KBM-7 (cell line): ENCODE measurements around the gene ERCC8.
A peak's percentile ranks its signal among the peaks of the same experiment; 100 is the strongest.
"Not testable (repeated sequence)": the region's sequence is repeated elsewhere in the genome, so short reads cannot be mapped to it uniquely, and the experiment has no call there.

Source experiments
- DNase-seq: peaks from one replicate; pipeline ENCODE4 v3.0.0-alpha.2; 2015
- in situ Hi-C: fragments of 300-500 bp; cut with MboI; formaldehyde crosslinking; loops from 2 replicates; pipeline ENCODE4 v1.14.3; 2020; ENCODE audit warnings: low sequenced_read_pairs, low pct_unique_long_range_greater_than_20kb, mixed read lengths

Gene ERCC8, protein sequence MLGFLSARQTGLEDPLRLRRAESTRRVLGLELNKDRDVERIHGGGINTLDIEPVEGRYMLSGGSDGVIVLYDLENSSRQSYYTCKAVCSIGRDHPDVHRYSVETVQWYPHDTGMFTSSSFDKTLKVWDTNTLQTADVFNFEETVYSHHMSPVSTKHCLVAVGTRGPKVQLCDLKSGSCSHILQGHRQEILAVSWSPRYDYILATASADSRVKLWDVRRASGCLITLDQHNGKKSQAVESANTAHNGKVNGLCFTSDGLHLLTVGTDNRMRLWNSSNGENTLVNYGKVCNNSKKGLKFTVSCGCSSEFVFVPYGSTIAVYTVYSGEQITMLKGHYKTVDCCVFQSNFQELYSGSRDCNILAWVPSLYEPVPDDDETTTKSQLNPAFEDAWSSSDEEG

DNA sequence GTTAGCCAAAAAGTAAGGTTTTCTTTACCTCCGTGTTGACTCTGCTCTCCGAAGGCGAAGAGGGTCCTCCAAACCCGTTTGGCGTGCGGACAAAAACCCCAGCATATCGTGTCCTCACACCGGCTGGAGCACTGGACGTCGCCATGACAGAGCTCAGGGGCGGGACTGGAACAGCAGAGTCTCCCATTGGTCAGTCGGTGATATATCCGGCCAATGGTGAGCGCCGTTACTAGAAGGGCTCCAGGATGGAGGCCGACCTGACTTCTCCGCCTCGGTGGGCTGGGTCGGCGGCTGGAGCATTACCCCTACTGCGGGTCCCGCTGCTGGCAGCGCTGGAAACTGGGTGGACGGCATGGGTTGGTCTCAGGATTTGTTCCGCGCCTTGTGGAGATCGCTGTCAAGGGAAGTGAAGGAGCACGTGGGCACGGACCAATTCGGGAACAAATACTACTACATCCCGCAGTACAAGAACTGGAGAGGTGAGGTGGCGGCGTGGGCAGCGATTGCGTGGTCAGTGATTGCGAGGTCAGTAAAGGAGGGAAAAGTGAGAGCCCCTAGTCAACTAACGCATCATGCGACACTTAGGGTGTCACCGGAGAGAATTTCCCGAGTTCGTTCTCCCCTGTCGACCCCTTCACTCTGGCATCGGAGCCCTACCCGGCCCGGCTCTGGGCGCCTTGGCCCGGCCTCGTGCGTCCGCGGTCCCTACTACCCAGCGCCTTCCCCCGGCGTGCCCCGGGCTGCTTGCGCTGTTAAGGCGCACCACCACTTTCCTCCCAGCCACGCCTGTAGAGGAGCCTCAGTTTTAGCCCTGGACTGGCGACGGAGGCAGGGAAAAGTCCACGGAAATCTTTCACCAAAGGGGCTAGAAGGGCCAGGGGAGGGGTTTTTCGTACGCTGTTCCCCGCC, at the start of gene ERCC8, which contains the start of gene NDUFAF2:
ERCC8 (minus strand) TSS at position 167 of the 909 bp plus-strand sequence; CDS start at position 105, 62 bp downstream.
NDUFAF2 (plus strand) TSS at position 302 of the 909 bp plus-strand sequence; CDS start at position 353, 51 bp downstream.
- DNase-seq: peak; percentile 92
- in situ Hi-C loops: no loop called here

DNA sequence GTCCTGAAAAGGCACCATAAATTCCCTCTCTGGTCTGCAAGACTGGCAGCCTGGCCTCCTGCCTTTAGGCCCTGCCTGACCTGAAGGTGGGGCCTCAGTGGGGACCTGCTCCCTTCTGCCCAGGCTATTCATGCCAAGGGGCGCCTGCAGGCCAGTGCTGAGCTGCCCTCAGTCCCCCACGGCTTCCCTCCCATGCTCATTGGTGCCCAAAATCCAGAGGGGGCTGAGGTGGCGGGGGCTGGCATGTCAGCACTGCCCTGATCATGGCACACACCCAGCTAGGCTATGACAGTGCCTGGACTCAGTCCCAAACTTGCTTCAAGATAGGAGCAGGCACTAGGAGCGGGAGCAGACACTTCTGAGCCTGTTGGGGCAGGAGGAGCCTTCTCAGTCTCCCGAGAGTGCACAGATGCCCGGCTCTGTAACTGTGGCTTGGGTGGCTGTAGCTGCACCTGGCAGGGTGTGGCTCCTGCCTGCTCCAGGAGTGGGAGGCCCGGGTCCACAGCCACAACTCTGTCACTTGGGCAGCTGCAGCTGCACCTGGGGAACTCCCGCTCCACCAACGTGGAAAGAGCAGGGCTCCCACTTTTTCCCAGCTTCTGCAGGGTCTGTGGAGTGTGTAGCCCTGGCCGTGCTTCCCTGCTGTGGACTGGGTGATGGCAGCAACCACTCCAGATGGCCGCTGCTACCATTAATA, 49.2 kb upstream of the ERCC8 start:
- in situ Hi-C loops: no loop called here

DNA sequence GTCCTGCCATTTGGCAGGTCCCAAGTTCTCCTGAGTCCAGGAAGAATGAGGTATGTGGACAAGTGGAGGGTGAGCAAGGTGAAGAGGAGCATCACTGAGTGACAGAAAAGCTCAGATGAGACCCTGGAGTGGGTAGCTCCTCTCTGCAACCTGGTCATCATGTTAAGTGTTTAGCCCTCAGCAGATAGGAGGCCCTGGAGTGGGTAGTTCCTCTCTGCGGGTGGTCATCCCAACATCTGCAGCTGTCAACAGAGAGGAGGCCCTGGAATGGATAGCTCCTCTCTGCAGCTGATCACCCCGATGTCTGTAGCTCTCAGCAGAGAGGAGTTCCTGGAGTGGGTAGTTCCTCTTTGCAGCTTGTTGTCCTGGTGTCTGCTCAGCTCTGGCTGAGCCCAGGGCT, 48.6 kb upstream of the ERCC8 start:
- peak; percentile 29 for DNase-seq
- in situ Hi-C loops: no loop called here

More for the DNA sequence above, 49.2 kb upstream of the ERCC8 start:
- DNase-seq: no peak

DNA sequence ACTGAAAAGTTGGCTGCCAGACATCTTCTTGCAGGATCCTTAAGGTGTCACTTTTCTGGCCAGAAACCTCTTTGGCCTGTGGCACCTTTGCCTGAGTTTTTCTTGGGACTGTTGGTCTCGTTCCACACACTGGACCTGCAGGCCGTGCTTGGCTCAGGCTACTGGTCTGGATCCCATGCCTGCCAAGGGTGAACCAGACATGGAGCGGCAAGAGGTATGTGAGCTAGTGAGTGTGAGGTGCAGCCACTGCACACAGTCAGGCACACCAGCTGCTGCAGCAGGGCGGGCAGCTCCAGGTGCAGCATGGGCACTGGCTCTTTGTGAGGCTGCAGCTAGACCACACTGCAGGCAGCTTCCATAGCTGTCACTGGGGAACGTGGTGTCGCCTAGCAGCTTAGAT, 48.0 kb upstream of the ERCC8 start:
- DNase-seq: no peak
- in situ Hi-C loops: no loop called here

DNA sequence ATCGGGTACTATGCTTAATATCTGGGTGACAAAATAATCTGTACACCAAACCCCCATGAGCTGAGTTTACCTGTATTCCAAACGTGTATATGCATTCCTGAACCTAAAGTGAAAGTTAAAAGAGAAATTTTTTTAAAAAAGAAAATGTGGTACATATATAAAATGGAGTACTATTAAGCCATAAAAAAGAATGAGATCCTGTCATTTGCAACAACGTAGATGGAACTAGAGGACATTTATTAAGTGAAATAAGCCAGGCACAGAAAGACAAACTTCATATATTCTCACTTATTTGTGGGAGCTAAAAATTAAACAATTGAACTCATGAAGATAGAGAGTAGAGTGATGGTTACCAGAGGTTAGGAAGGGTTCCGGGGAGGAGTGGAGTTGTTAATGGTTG, 44.9 kb upstream of the ERCC8 start:
- in situ Hi-C loops: no loop called here
- DNase-seq: no peak

DNA sequence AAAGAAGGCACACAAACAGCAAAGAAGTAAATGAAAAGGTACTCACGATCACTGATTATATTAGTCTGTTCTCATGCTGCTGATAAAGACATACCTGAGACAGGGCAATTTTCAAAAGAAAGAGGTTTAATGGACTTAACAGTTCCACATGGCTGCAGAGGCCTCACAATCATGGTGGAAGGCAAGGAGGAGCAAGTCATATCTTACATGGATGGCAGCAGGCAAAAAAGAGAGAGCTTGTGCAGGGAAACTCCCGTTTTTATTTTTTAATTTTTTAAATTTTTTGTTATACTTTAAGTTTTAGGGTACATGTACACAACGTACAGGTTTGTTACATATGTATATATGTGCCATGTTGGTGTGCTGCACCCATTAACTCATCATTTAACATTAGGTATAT, 37.3 kb upstream of the ERCC8 start:
- DNase-seq, in situ Hi-C loops: not testable (repeated sequence)

DNA sequence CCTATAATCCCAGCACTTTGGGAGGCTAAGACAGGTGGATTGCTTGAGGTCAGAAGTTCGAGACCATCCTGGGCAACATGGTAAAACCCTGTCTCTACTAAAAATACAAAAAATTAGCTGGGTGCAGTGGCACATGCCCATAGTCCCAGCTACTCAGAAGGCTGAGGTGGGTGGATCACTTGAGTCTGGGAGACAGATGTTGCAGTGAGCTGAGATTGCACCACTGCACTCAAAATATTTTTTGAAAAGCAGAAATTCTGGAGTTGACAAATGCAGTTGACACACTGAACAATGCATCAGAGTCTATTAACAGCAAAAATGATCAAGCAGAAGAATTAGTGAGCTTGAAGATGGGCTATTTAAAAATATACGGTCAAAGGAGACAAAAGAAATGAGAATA, 35.6 kb upstream of the ERCC8 start:
- no peak for DNase-seq
- in situ Hi-C loops: no loop called here

DNA sequence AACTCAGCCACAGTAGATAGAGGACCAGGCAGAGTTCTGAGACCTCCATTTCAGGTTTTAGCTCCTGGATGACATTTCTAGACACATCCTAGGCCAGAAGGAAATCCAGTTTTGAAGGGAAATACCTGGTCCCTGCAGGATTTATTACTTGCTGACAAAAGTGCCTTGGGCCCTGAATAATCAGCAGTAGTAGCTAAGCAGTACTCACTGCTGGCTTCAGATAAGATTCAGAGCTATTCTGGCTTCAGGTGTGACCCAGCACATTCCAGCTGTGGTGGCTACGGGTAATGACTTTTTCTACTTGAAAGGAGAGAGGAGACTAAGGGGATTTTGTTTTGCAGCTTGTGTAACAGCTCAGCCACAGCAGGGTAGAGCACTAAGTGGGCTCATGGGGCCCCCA, 34.1 kb upstream of the ERCC8 start:
- in situ Hi-C loops: no loop called here
- no peak for DNase-seq

DNA sequence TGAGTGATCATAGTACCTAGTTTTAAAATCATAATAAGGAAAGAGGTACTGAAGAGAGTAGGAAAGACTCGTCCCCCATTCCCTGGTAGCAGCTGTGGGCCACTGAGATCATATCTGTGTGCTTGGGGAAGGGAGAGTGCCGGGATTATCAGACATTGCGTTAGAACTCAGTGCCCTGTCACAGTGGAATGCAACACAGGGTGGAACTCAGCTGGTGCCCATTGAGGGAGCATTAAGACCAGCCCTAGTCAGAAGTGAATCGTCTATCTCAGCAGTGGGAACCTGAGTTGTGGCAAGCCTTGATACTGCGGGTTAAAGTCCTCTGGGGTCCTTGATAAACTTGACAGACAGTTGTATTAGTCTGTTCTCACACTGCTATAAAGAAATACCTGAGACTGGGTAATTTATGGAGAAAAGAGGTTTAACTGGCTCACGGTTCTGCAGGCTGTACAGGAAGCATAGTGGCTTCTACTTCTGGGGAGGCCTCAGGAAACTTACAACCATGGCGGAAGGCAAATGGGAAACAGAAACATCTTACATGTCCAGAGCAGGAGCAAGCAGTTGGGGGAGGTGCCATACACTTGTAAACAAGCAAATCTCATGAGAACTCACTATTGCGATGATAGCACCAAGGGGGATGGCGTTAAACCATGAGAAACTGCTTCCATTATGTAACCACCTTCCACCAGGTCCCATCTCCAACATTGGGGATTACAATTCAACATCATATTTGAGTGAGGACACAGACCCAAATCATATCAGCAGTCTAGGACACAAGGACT, 33.3 kb upstream of the ERCC8 start:
- DNase-seq: no peak
- in situ Hi-C loops: no loop called here

DNA sequence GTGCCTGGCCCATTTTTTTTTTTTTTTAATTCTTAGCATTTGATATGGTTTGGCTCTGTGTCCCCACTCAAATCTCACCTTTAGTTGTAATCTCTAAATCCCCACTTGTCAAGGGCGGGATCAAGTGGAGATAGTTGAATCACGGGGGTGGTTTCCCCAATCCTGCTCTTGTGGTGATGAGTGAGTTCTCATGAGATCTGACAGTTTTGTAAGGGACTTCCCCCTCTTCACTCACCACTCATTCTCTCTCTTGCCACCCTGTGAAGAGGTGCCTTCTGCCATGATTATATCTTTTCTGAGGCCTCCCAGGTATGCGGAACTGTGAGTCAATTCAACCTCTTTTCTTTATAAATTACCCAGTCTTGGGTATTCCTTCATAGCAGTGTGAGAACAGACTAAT, 27.4 kb upstream of the ERCC8 start:
- in situ Hi-C loops: no loop called here
- no peak for DNase-seq

DNA sequence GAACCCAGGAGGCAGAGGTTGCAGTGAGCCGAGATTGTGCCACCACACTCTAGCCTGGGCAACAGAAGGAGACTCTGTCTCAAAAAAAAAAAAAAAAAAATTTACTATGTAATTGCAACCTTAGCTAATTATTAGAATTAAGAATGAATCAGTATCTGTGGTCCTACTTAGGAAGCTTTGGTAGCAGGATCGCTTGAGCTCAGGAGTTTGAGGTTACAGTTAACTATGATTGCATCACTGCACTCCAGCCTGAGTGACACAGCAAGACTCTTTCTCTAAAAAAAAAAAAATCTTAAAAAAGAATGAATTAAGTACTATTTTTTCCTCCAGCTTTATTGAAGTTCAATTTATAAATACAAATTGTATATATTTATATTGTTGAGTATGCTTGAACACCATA, 16.8 kb upstream of the ERCC8 start:
- in situ Hi-C loops: no loop called here
- no peak for DNase-seq

DNA sequence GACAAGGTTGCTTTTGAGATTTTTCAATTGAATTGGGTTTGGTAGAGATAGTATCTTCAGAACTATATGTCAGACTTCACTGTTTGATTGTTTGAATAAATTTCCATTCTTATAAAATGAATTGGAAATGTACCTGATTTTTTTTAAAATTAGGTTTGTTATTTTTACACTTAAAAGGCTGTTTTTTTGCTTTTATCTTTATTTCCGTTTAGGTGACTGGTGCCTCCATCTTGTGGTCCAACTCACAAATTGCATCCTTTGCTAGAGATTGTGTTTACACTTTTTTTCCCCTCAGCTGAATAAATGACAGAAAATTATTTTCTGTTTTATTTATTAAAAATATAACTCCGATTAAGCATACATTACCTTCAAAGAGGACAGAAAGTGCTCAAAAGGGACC, 15.7 kb upstream of the ERCC8 start:
- in situ Hi-C loops: no loop called here
- DNase-seq: no peak

DNA sequence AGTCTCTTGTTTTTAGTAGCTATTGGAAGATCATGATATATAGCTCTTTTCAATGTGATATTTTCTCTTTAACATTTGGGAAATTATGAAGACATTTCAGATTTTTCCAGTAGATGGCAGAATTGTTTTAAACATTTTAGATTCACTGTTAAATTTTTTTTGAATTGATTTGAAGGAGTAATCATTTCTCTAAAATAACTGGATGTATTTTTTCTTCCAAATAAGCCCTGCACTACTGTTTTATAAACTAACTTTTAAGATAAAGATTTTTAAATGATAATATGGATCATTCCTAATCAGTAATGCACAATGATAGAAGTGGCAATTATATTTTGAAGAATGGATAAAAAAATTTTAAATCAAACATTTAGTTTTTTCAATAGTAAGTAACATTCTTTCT, 14.3 kb upstream of the ERCC8 start:
- in situ Hi-C loops: no loop called here
- peak; percentile 45 for DNase-seq

DNA sequence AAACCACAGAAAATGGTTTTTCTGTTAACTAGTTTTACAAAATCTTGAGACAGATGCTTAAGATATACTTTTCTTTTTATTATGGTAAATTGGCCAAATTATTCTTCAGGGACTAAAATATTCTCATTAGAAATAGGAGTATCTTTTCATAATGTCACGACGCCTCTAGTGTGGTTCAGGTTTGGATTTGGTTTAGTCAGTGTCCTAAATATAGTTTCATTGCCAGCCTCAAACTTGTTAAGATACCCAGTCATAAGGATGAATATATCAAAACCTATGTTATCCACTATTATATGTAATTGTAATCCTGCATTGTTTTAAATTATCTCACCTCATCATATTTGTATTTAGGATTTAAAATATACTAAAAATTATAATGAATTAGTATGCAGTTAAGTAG, 13.8 kb upstream of the ERCC8 start:
- DNase-seq: no peak
- in situ Hi-C loops: no loop called here

DNA sequence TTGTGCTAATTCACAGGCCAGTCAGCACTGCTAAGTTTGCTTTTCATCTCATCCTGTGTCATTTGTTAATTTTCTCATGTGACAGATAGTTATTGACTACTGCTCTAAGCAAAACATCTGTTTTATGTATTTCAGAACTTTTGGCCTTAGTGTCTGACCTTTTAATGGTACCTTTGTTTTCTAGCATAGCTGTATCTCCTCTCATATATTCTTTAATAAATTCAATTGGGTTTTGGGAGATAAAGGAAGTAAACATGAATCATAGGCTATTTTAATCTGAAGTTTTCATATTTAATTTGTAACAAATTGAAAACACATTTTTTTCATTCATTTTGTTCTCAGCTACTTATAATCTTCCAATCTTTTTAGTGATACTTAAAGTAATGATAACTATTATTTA, 13.2 kb upstream of the ERCC8 start:
- DNase-seq: no peak
- in situ Hi-C loops: no loop called here

DNA sequence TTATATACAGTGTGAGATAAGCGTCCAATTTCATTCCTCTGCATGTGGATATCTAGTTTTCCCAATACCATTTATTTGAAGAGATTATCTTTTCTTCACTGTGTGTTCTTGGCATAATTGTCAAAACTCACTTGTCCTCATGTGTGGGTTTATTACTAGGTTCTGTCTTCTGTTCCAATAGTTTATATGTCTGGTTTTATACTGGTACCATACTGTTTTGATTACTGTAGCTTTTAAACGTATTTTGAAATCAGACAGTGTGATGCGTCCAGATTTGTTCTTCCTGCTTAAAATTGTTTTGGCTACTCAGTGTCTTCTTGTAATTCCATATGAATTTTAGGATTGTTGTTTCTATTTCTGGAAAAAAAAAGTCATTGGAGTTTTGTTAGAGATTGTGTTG, 10.4 kb upstream of the ERCC8 start:
- DNase-seq: no peak
- in situ Hi-C loops: no loop called here

DNA sequence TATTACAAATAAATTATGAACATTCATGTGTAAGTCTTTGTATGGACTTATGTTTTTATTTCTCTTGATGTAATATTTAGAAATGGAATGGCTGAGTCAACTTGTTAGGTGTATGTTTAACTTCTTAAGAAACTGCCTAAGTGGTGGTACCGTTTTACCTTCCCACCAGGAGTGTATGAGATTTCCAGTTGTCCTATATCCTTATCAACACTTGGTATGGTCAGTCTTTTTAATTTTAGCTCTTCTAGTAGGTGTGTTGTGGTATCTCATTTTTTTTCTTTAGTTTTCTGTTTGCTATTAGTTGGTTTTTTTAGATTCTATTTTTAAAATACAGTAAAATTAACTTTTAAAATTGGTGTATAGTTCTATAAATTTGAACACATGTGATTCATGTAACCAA, 3.9 kb upstream of the ERCC8 start:
- no peak for DNase-seq
- in situ Hi-C loops: no loop called here

DNA sequence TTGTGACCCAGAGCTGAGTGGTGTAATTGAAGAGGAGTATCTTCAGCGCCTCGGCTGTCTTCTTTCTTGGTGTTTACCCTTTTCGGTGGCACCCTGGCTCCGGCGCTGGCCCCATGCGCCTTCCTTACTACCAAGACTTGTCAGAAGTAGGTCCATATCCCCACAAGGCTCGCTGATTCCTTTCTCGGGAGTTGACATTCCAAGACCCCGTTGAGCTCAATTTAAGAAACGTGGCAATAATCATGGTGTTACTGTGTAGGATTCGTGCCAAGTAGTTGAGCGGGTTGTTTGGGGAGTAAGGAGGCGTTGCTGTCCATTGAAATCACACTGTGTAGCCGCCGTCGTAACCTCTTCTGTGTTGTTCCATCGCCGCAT, 930 bp upstream of the ERCC8 start:
- DNase-seq: peak; percentile 74
- in situ Hi-C loops: no loop called here

DNA sequence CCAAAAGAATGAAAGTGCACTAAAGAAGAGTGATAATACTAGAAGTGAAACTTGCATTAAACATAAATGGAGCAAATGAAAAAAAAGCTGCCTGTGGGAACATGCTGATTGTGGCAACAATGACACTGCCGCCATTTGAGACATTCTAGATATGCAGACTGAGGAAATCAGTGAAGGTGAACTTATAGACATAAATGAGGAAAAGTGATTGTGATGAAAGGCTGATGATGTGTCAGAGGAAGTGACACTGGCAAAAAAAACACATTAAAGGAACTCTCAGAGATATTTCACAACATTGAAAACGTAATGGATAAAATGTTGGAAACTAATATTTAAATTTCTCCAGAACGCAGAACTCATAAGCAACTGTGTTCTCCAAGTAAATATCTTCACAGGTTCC, 1.2 kb downstream of the ERCC8 start:
- in situ Hi-C loops: no loop called here
- peak; percentile 11 for DNase-seq
